Measurements from ENCODE around the gene FER1L5. TPM values are rescaled to one million over a fixed set of nuclear protein-coding genes. Genes with fewer than 3 reads are reported as not detected.

FER1L5 gene
- total and polyA plus RNA-seq, 2 donors (not counting 1 experiment from before 2014, with no cell fraction given), result 0.24 to 0.50 TPM

GRCh38 chr2:96694816-96695455 lies 52.4 kb downstream of the FER1L5 start:
- Histone ChIP-seq H3K4me3 (replicated peaks in 1 of 4; ENCODE audit: control extremely low read depth in 1 of 4, insufficient read depth in 1 of 4, low read depth in 3 of 4, low read length in 4 of 4) (no peak overlapping the region), H3K4me2 (ENCODE audit: extremely low read depth, insufficient read depth, low read length) (no peak overlapping the region), H3K79me2 (ENCODE audit: control insufficient read depth, insufficient read depth, low read length) (no peaks in the 10 kb centered on the region), H3K9ac (ENCODE audit: insufficient read depth, low read length) (no peak overlapping the region), H3K27me3 (ENCODE audit: control insufficient read depth, insufficient read depth, low read length) (no peaks in the 10 kb centered on the region), H3K4me1 (ENCODE audit: control insufficient read depth, extremely low read depth, insufficient read depth, low read length) (no peaks in the 10 kb centered on the region), H3K27ac (ENCODE audit: insufficient read depth, low read length) (no peak overlapping the region), H4K20me1 (ENCODE audit: control insufficient read depth, extremely low read depth, insufficient read depth, low read length) (no peaks in the 10 kb centered on the region), H3K36me3 (ENCODE audit: control insufficient read depth, insufficient read depth, low read length) (no peaks in the 10 kb centered on the region), H2AFZ (ENCODE audit: low read length) (no peak overlapping the region), H3K9me3 (ENCODE audit: control insufficient read depth, insufficient read depth, low read depth, low read length) (no peaks in the 10 kb centered on the region)
- DNase-seq (ENCODE audit: low read depth in 2 of 2), result no peak
- TF ChIP-seq, protein P1, sequence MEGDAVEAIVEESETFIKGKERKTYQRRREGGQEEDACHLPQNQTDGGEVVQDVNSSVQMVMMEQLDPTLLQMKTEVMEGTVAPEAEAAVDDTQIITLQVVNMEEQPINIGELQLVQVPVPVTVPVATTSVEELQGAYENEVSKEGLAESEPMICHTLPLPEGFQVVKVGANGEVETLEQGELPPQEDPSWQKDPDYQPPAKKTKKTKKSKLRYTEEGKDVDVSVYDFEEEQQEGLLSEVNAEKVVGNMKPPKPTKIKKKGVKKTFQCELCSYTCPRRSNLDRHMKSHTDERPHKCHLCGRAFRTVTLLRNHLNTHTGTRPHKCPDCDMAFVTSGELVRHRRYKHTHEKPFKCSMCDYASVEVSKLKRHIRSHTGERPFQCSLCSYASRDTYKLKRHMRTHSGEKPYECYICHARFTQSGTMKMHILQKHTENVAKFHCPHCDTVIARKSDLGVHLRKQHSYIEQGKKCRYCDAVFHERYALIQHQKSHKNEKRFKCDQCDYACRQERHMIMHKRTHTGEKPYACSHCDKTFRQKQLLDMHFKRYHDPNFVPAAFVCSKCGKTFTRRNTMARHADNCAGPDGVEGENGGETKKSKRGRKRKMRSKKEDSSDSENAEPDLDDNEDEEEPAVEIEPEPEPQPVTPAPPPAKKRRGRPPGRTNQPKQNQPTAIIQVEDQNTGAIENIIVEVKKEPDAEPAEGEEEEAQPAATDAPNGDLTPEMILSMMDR (conservative IDR thresholded peaks at IDR 0.05 in 1 of 2, IDR thresholded peaks at IDR 0.05 in 1 of 2; ENCODE audit: low read depth in 1 of 2, low read length in 2 of 2), result no peak
- TF ChIP-seq EZH2 (IDR thresholded peaks at IDR 0.05; ENCODE audit: low read length, missing control alignments), result no peak

DNA sequence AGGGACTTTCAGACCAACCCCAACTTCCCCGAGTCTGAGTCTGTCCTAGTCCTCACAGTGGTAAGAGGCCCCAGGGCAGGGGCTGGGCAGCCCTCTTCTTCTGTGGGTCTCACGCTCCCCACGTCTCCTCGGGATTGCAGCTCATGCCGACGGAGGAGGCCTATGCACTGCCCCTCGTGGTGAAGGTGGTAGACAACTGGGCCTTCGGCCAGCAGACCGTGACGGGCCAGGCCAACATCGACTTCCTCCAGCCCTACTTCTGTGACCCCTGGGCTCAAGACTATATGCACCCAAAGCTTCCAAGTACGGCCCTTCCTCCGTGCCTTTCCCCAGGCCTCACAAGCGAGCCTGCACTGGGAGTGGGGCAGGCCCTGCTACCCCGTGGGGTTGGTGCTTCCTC lies 53.0 kb downstream of the FER1L5 start:
- TF ChIP-seq, protein P1 (conservative IDR thresholded peaks at IDR 0.05 in 1 of 2, IDR thresholded peaks at IDR 0.05 in 1 of 2; ENCODE audit: low read depth in 1 of 2, low read length in 2 of 2), result no peak
- no peak for TF ChIP-seq EZH2 (IDR thresholded peaks at IDR 0.05; ENCODE audit: low read length, missing control alignments)
- no peak overlapping the region for H3K4me2 ChIP-seq (ENCODE audit: extremely low read depth, insufficient read depth, low read length)
- H3K27me3 ChIP-seq (ENCODE audit: control insufficient read depth, insufficient read depth, low read length), result no peaks in the 10 kb centered on the region
- H3K36me3 ChIP-seq (ENCODE audit: control insufficient read depth, insufficient read depth, low read length), result no peaks in the 10 kb centered on the region
- H3K4me1 ChIP-seq (ENCODE audit: control insufficient read depth, extremely low read depth, insufficient read depth, low read length), result no peaks in the 10 kb centered on the region
- no peaks in the 10 kb centered on the region for H4K20me1 ChIP-seq (ENCODE audit: control insufficient read depth, extremely low read depth, insufficient read depth, low read length)
- no peaks in the 10 kb centered on the region for H3K9me3 ChIP-seq (ENCODE audit: control insufficient read depth, insufficient read depth, low read depth, low read length)
- no peak overlapping the region for H3K4me3 ChIP-seq (replicated peaks in 1 of 4; ENCODE audit: control extremely low read depth in 1 of 4, insufficient read depth in 1 of 4, low read depth in 3 of 4, low read length in 4 of 4)
- H3K27ac ChIP-seq (ENCODE audit: insufficient read depth, low read length), result no peak overlapping the region
- no peaks in the 10 kb centered on the region for H3K79me2 ChIP-seq (ENCODE audit: control insufficient read depth, insufficient read depth, low read length)
- no peak overlapping the region for H3K9ac ChIP-seq (ENCODE audit: insufficient read depth, low read length)
- no peak overlapping the region for H2AFZ ChIP-seq (ENCODE audit: low read length)
- no peak for DNase-seq (ENCODE audit: low read depth in 2 of 2)

- Histone ChIP-seq H3K79me2 (ENCODE audit: control insufficient read depth, insufficient read depth, low read length) (no peaks in the 10 kb centered on the region), H3K9me3 (ENCODE audit: control insufficient read depth, insufficient read depth, low read depth, low read length) (no peaks in the 10 kb centered on the region), H3K4me1 (ENCODE audit: control insufficient read depth, extremely low read depth, insufficient read depth, low read length) (no peaks in the 10 kb centered on the region), H3K27me3 (ENCODE audit: control insufficient read depth, insufficient read depth, low read length) (no peaks in the 10 kb centered on the region), H2AFZ (ENCODE audit: low read length) (no peak overlapping the region), H3K4me3 (replicated peaks in 1 of 4; ENCODE audit: control extremely low read depth in 1 of 4, insufficient read depth in 1 of 4, low read depth in 3 of 4, low read length in 4 of 4) (no peak overlapping the region), H4K20me1 (ENCODE audit: control insufficient read depth, extremely low read depth, insufficient read depth, low read length) (no peaks in the 10 kb centered on the region), H3K36me3 (ENCODE audit: control insufficient read depth, insufficient read depth, low read length) (no peaks in the 10 kb centered on the region), H3K4me2 (ENCODE audit: extremely low read depth, insufficient read depth, low read length) (no peak overlapping the region), H3K27ac (ENCODE audit: insufficient read depth, low read length) (no peak overlapping the region), H3K9ac (ENCODE audit: insufficient read depth, low read length) (no peak overlapping the region)
- no peak for DNase-seq (ENCODE audit: low read depth in 2 of 2)
- TF ChIP-seq, protein P1 (conservative IDR thresholded peaks at IDR 0.05 in 1 of 2, IDR thresholded peaks at IDR 0.05 in 1 of 2; ENCODE audit: low read depth in 1 of 2, low read length in 2 of 2), result no peak
- no peak for TF ChIP-seq EZH2 (IDR thresholded peaks at IDR 0.05; ENCODE audit: low read length, missing control alignments)
Observed at GRCh38 chr2:96697476-96697875, 54.9 kb downstream of the FER1L5 start.

Measured in fibroblast of lung (primary cell).